DND-41 (cell line): ENCODE data around the gene FAAP100.

Experiments used
- EZH2 ChIP-seq: IDR thresholded peaks from 3 replicates; pipeline ENCODE4 v1.6.1; 2012; ENCODE audit warnings: borderline replicate concordance, low read depth, mild to moderate bottlenecking, moderate library complexity, low read length, inconsistent platforms; ENCODE audit not compliant: severe bottlenecking
- TF ChIP-seq, protein P1 (sequence below): IDR thresholded peaks from 2 replicates; pipeline ENCODE4 v1.5.1; 2012; ENCODE audit warnings: borderline replicate concordance, low read length, moderate library complexity, mild to moderate bottlenecking; ENCODE audit not compliant: poor library complexity, severe bottlenecking; ENCODE audit errors: extremely low read depth

DNA sequence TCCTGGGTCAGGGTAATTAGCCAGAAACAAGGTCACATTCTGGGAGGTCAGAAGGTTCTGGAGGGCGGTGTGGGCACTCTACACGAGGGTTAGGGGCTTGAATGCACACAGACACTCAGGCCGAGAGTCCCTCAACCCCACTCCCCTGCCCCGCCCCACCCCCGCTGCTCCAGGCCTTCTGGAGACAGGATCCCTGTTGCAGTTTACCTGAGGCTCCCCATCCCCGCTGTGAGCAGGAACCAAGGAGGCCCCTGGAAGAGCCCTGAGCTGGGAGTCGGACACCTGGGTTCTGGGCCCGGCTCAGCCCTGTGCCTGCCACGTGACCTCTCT, 35.2 kb downstream of the FAAP100 start:
- TF ChIP-seq, protein P1, sequence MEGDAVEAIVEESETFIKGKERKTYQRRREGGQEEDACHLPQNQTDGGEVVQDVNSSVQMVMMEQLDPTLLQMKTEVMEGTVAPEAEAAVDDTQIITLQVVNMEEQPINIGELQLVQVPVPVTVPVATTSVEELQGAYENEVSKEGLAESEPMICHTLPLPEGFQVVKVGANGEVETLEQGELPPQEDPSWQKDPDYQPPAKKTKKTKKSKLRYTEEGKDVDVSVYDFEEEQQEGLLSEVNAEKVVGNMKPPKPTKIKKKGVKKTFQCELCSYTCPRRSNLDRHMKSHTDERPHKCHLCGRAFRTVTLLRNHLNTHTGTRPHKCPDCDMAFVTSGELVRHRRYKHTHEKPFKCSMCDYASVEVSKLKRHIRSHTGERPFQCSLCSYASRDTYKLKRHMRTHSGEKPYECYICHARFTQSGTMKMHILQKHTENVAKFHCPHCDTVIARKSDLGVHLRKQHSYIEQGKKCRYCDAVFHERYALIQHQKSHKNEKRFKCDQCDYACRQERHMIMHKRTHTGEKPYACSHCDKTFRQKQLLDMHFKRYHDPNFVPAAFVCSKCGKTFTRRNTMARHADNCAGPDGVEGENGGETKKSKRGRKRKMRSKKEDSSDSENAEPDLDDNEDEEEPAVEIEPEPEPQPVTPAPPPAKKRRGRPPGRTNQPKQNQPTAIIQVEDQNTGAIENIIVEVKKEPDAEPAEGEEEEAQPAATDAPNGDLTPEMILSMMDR: no peak
- no peak for TF ChIP-seq EZH2
